ENCODE data around the gene RAB37.
A peak's percentile ranks its signal among the peaks of the same experiment; 100 is the strongest.

RAB37 gene, protein sequence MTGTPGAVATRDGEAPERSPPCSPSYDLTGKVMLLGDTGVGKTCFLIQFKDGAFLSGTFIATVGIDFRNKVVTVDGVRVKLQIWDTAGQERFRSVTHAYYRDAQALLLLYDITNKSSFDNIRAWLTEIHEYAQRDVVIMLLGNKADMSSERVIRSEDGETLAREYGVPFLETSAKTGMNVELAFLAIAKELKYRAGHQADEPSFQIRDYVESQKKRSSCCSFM

DNA sequence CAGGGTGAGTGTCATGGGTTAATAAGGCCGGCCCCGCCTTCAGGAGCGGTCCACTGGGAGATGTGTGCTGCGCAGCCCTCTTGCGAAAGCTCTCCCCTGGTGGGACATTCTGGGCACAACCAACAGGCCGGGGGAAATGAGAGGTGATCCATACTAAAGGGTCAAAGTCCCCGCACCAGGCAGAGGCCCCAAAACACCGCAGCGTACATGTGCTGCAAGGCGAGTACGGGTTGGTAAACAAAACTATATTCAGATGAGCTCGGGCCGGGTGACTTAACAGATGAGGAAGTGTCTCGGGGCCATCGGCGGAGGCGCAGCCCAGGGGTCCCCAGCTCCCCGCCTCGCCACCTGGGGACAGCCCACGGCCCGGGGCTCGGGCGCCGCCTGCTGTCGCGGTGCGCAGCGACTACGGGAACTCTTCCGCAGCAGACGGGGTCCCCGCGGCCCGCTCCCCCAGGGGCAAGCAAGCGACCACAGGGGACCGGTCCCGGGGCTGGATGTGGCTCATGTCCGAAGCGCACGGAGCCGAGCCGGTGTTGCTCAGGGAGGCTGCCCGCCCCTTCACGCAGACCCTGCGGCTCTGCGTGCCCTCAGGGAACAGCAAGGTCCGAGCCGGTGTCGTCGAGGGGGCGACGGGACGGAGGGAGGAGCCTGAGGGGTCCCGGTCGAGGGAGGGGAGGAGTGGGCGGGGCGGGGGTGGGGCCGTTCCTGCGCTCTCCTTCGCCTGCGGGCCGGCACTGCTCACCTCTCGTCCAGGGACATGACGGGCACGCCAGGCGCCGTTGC lies at the start of gene RAB37:
Gene RAB37, plus strand, starts transcription at position 744 of the 786 bp plus-strand sequence. Its CDS starts 17 bp downstream, at position 761.
- DNase-seq (ENCODE audit: low read depth in 2 of 2), result peak in 1 of 2 donors; percentile 37

DNA sequence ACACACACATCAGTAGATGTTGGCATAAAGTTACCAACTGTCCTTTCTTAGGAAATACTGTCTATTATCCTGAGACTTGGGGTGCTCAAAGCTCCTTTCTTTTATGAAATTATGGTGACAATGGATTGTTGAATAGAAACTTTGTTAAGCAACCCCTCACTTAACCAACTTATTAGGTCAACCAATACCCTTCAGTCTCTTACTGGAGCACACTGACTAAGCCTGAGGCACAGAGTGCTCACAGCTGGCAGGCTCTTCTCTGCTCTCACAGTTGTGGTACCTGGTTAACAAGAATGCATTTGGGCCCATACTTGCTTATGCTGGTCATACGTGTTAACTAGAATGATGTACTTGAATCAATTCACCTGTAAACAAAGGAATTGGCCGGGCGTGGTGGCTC lies 49.2 kb upstream of the RAB37 start:
- no peak for DNase-seq (ENCODE audit: low read depth in 2 of 2)

DNA sequence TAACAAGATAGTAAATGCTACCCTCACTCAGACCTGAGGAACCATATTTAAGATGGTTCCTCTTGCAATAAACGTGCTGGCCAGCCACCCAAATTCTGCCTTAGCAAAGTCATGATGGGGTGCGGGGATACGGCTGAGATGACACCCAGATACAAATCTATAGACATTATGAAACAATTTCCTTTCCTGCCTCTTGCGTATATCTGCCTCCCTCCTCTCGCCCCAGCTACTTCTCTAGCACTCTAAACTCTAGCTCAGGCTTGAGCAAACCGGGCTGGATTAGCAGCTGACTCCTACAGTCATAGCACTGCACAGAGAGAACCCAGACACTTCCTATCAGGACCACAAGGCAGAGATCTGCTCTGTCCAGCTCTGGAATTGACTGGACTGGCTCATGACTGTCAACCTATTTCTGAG lies 46.6 kb upstream of the RAB37 start:
- DNase-seq (ENCODE audit: low read depth in 2 of 2), result no peak

DNA sequence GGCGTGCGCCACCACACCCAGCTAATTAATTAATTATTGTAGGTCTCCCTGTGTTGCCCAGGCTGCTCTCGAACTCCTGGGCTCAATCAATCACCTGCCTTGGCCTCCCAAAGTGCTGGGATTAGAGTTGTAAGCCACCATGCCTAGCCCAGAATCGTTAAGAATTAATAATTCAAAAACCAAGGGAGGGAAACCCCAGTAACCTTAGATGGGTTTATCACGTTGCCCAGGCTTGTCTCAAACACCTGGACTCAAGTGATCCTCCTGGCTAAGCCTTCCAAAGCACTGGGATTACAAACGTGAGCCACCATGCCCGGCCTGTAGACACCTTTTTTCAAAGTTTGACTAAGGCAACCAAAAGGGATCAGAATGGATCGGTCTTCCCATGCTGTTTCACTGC lies 45.9 kb upstream of the RAB37 start:
- DNase-seq (ENCODE audit: low read depth in 2 of 2), result no peak

DNA sequence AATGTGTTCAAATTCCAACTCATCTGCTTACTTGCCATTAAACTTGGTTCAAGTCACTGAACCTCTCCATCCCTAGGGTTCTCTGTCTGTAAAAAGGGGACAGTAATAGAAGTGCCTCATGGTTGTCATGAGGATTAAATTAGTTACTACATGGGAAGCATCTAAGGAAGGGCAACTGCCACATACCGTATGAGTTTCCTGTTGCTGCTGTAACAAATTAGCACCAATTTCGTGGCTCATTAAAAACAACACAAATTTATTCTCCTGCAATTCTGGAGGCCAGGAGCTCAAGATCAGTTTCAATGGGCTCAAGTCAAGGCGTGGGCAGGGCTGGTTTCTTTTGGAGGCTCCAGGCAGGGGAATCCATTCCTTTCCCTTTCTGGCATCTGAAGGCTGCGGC lies 43.0 kb upstream of the RAB37 start:
- no peak for DNase-seq (ENCODE audit: low read depth in 2 of 2)

DNA sequence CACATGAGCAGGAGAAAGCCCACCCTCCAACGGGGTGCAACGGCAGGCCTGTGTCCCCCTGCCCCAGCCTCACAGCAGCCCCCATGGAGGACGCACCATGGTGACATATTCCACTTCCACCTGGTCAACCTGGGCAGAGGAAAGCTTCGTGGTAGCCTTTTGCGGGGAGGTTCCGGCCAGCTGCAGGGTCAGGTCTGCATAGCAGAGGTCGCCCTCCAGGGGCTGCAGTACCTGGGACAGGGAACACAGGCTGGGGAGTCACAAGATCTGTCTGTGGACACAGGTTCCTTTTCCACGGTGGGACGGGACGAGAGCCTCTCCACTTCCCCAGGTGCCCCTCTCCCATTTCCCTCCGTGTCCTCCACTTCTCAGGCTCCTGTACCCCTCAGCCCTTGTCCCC lies 41.4 kb upstream of the RAB37 start:
- DNase-seq (ENCODE audit: low read depth in 2 of 2), result no peak

DNA sequence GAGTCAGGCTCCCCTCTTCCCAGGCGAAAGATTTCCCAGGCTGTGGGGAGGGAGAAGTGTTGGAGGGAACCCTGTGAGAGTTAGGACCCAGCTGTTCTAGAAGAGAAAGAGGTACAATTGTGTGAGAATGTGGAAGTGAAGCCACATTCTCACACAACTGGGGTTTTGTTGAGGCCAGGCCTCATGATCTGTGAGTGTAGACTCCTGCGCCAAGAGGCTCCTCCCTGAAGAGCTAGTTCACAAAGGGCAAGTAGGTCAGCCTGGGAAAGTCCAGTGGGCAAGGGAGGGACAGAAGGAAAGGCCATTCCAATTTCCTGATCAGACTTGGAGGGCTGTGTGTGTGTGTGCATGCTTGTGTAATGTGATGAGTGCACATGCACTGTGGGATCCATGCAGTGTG lies 39.5 kb upstream of the RAB37 start:
- no peak for DNase-seq (ENCODE audit: low read depth in 2 of 2)

DNA sequence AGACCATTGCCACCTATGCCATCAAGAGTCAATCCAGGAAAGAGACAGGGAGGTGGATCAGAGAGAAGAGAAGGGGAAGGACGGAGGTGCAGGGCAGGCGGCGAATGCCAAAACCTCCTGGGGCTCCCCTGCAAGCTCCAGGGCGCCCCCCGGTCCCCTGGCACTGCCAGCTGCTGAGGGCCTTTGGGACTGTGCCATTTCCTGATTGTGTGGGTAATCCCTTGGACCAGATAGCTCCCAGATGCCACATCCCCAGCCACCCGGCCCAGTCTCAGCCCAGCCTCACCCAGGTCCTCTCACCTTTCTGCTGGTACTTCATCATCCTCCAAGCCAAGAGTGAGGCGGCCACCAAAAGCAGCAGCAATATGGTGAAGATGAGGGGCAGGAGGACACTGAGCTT lies 39.0 kb upstream of the RAB37 start:
- DNase-seq (ENCODE audit: low read depth in 2 of 2), result no peak

DNA sequence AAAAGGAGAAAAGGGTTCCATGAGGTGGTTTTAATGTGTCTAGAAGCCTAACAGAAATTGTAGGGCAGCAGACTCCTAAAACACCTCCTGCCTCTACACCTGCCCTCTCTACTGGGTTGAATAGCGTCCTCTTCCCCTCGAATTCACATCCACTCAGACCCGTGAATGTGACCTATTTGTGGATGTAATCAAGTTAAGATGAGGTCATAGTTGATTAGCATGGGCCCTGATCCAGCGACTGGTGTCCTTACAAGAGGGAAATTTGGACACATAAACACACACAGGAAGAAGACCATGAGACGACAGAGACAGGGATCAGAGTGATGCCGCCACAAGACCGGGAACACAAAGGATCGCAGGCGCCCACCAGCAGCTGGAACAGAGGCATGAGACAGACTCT lies 37.8 kb upstream of the RAB37 start:
- no peak for DNase-seq (ENCODE audit: low read depth in 2 of 2)

DNA sequence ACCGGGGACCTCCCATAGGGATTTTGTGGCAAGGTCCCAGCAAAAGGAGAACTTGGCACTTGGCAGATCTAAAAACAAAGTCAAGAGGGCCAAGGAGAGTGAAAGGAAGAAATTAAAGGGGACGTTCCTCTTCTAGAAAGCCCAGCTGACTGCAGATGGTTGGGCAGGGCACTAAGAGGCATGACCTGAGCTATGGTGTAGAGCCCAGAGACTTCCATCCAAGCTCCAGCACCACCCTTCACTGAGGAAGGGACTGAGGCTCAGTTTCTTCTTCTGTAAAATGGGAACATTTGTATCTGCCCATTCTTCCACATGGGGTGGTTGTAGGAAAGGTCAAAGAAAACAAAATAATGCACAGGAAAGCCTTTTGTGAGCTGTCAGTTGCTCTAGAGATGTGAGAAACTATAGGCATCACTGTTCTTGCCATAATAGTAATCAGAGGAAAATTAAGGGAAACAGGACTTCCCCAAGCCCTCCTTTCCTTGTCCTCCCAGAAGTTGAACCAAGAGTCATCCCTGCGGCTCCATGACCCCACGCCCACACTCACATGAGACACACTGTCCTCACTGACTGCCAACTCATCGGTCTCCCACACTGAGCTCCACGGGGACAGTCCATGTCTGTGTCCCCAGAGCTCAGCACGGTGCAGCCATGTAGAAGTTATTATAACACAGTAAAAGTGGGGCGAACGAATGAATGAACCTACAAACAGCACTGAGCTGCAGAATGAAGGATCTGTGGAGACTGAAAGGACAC lies 34.8 kb upstream of the RAB37 start:
- DNase-seq (ENCODE audit: low read depth in 2 of 2), result no peak

DNA sequence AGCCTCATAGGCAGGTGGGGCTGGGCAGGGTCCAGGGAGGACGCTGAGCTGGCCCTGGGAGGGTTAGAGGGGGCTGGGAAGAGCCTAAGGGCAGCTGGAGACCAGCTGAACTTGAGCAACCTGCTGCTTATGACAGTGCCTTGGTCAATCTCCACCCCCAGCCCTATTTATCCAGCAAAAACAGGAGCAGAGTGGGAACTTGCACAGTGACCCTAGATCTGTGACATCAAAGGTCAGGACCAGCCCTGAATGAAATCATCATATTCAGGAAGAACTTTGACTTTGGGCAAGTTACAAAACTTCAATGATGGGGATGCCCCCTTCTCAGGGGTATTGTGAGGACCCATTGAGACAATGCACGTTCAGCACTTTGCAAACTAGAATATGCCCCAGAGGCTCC lies 33.7 kb upstream of the RAB37 start:
- no peak for DNase-seq (ENCODE audit: low read depth in 2 of 2)

DNA sequence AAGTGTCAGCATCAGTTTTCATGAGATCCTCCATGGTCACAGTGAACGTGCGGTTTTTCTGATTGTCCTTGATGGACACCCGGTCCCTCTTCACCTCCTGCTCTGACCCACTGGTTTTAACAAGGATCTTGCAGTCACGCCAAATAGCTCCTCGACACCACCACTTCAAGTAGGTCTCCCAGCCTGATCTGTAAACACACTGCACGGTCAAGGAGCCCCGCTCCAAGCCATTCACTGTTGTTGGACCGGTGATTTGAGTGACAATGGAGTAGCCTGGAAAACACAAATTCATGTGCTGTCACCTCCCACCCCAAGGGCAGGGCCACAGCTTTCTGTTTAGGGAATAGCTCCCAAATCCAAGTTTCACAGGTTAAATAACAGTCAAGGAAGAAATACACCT lies 32.5 kb upstream of the RAB37 start:
- DNase-seq (ENCODE audit: low read depth in 2 of 2), result no peak

DNA sequence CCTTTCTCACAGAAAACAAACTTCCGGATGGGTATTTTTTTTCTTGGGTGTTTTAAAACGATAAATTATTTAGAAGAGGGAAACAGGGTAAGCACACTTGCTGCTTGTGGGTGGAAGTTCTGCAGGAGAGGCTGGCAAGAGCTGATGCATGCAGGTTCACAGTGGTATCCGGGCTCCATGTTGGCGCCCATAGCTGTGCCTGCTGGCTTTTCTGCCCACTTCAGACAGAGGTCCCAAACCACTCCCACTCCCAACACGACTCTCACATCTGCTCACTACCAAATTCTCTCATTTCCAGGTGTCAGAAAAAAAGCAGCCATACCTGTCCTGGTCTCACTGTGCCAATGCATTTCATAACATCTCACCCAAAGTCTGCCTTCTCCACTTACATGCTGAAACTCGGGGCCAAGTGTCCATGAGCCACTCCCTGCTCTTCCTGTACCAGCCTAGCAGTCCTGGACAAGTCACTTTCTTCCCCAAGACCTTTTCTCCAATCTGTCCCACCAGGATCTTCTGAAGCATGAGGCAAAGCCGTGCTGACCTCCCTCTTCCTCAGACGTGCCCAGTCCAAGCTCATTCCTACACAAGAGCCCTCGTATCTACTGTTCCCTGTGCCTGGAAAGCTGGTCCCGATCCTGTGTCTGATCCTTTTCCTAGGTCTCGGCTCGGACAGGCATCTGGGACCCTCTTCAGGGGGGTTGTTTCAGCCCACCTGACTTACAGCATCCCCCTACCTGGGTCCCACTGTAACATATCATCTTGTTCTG lies 25.8 kb upstream of the RAB37 start:
- DNase-seq (ENCODE audit: low read depth in 2 of 2), result no peak

DNA sequence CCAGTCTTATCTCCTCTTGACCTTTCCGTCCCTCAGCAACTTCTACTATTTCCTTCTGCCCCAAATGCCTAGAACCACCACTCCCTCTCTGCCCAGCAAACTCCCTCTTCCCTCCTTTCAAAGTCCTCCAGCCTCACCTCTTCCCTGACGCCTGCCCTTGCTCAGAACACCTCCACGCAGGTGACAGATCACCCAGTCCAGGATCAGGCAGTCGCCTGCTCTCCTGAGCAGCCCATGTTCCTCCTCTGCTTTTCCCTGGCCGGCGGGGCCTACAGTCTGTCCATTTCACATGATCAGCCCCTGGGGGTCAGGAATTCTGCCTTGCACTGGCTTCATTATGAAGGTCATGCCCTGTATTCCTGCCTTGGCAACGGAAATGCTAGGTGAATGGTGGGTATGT lies 24.8 kb upstream of the RAB37 start:
- DNase-seq (ENCODE audit: low read depth in 2 of 2), result no peak

DNA sequence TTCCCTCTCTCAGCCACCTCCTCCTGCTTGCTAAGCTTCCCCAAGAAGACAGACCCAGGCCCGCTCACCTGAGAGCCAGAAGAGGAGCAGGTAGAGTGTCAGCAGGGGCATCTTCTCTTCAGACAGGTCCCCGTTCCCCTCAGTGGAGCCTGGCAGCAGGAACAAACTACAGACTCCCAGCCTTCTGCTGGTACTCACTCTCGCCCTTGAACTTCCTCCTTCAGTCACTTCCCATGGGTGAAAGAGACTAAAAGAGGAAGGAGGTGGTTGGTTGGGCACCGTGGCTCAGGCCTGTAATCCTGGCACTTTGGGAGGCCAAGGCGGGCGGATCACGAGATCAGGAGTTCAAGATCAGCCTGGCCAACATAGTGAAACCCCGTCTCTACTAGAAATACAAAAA lies 24.3 kb upstream of the RAB37 start, which contains the start of gene CD300LF:
Gene CD300LF, minus strand, starts transcription at position 168 of the 400 bp plus-strand sequence. Its CDS starts 57 bp downstream, at position 111.
- DNase-seq (ENCODE audit: low read depth in 2 of 2), result no peak

DNA sequence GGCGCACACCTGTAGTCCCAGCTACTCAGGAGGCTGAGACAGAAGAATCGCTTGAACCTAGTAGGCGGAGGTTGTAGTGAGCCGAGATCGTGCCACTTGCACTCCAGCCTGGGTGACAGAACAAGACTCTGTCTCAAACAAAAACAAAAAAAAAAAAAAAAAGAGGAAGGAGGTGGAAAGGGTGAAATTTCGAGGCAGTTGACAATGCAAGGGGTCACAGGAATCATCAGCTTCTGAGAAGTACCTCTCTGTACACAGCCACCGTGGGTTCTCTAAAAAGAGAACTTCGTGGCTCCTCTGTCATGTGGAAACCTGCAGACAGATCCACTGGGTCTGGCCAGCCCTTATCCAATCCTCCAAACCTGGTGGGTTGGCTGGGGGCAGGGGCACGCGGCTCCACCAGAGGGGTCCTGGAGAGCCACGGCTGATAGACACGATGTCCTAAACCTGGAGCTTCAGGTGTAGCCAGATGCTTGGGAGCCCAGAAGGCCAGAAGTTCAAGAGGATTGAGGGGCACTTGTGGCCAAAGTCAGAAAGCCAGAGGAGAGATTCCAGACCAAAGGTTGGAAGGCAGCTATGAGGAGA lies 23.8 kb upstream of the RAB37 start:
- DNase-seq (ENCODE audit: low read depth in 2 of 2), result no peak

DNA sequence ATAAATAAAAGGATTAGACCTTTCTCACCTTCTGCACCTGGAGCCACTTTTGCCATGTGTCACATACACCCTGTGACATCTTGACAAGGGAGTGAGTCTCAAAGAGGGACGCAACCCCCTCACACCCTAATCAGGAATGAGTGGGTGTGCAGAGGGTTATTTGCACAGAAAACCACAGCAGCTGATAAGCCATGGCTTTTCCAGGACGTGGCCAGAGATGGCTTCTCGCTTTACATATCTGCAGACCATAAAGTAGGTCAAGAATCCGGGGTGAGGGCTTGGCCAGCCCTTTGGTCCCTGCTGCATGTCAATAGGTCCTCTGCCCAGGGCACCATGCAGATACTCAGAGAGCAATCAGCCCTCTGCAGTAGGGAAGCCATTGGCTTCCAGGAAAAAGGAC lies 21.9 kb upstream of the RAB37 start:
- DNase-seq (ENCODE audit: low read depth in 2 of 2), result no peak

DNA sequence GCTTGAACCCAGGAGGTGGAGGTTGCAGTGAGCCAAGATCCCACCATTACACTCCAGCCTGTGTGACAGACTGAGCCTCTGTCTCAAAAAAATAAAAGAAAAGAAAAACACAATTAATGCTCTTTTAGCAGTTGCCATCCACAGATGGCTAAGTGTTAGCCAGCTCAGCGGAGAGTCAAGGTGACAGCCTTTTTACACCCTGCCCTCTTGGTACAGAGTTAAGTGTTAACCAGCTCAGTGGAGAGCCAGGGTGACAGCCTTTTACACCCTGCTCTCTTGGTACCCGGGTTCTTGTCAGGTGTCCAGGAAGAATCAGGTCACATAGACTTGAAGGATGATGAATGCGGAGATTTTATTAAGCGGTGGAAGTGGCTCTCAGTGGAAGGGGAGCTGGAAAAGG lies 16.6 kb upstream of the RAB37 start:
- DNase-seq (ENCODE audit: low read depth in 2 of 2), result no peak

DNA sequence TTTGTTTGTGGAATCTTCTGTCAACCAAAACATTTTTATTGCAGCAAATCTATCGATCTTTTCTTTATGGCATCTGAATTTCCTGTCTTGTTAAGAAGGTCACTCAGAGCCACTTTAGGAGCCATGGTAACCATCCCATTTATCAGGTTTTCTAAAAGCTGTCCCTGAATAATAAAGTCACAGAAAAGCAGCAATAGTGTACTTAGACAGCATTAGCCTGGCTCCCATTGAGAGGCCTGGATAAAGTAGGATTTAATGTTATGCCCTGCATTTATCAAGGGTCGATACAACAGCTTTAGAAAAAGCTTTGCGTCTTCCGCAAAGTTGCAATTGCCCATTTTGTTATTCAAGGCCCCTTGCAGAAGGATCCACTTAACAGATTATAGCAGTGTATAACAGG lies 14.3 kb upstream of the RAB37 start:
- DNase-seq (ENCODE audit: low read depth in 2 of 2), result no peak

DNA sequence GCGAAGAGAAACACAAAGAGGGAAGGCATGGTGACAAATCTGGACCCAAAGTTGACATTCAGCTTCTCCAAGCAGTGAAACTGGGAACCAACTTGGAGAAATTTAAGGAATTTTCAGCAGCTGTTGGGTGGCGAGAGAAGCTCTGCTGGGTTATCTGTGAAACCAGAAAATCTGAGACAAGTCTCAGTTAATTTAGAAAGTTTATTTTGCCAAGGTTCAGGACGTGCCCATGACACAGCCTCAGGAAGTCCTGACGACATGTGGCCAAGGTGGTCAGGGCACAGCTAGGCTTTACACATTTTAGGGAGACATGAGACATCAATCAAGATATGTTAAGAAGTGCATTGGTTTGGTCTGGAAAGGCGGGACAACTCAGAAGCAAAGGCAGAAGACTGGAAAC lies 13.2 kb upstream of the RAB37 start:
- no peak for DNase-seq (ENCODE audit: low read depth in 2 of 2)

DNA sequence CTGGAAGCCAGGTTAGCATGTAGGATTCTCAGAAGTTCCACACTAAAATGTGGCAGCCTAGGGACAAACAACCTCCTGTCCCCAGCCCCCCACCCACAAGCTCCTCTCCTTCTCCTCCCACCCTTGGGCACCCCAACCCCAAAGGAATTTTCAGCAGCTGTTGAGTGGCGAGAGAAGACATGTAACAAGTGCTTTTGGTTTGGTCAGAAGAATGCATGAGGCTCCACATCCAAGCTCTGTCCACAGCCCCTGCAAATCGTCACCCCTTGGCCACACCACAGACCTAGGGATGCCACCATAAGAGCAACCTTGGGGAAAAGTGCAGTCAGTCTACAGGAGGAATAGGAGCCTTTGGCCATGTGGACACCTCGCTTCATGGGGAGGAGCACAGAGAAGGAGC lies 11.9 kb upstream of the RAB37 start:
- no peak for DNase-seq (ENCODE audit: low read depth in 2 of 2)
